Mucosa of rectum (tissue), 2 donors: ENCODE results near the gene DENND1A.

Experiments
- H3K27ac ChIP-seq, 2 donors: one replicate each; pipeline ENCODE4 v1.7.0; 2013; ENCODE audit warnings: inconsistent platforms in 2 of 2, low read depth in 2 of 2, low read length in 2 of 2
- H3K27me3 ChIP-seq, 2 donors: one replicate each; pipeline ENCODE4 v1.7.0; 2013; ENCODE audit warnings: low read length in 2 of 2; ENCODE audit not compliant: control insufficient read depth in 2 of 2, insufficient read depth in 2 of 2
- H3K36me3 ChIP-seq, 2 donors: one replicate each; pipeline ENCODE4 v1.7.0; 2013; ENCODE audit warnings: low read length in 2 of 2; ENCODE audit not compliant: control insufficient read depth in 2 of 2, insufficient read depth in 2 of 2
- H3K4me1 ChIP-seq, 2 donors: one replicate each; pipeline ENCODE4 v1.7.0; 2013; ENCODE audit warnings: low read length in 2 of 2, mild to moderate bottlenecking in 1 of 2; ENCODE audit not compliant: control insufficient read depth in 2 of 2, insufficient read depth in 2 of 2
- H3K4me3 ChIP-seq, 2 donors: one replicate each; pipeline ENCODE4 v1.7.0; 2013; ENCODE audit warnings: low read length in 2 of 2
- H3K9ac ChIP-seq, 2 donors: one replicate each; pipeline ENCODE4 v1.7.0; 2013; ENCODE audit warnings: low read length in 2 of 2, low read depth in 1 of 2, mild to moderate bottlenecking in 1 of 2
- H3K9me3 ChIP-seq, 2 donors: one replicate each; pipeline ENCODE4 v1.7.0; 2013; ENCODE audit warnings: low read length in 2 of 2; ENCODE audit not compliant: control insufficient read depth in 2 of 2
- donor health status: healthy.
- donor health status: Normal muscosa, but diverticular disease.

The DENND1A gene

DNA sequence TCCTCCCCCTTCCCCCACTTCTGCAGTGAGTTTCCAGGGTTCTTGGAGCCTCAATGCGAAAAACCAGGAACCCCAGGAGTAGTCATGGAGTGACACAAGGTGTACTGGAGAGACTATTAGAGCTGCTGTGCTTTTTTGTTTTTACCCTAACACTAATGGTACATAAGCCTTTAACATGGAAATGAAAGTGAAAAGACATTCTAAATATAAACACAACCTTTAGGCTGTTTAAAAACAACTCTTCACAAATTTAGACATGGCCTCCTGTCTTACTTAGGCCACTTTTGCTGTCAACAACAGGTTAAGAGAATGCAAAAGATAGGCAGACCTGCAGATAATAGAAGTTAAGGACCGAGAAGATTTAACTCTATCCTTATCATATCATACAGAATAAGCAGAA, 232.2 kb downstream of the DENND1A start:
- H3K27ac ChIP-seq = no peak overlapping the region
- H3K9me3 ChIP-seq = peaks cover 5 to 6% of the 10 kb centered on the region in 2 donors
- no peak overlapping the region for H3K9ac ChIP-seq
- H3K4me3 ChIP-seq = no peak overlapping the region
- H3K4me1 ChIP-seq = no peaks in the 10 kb centered on the region
- no peaks in the 10 kb centered on the region for H3K27me3 ChIP-seq
- H3K36me3 ChIP-seq = no peaks in the 10 kb centered on the region

DNA sequence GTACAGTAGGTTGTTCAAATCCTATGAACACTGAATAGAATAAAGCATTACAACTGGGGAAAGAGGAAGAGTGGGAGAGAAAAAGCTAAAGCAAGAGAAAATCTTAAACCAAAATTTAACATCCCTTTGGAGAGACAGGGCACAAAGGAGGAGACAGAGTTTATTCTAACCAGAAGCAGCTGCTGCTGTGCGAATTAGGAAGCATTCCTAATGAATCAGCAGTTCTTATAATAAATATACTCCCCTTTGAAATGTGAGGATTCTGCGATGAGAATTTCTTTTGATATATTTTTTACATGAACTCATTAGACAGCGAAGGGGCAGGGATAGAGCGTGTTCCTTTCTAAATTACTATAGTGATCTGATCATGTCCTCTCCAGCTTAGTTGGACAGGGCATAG, 233.4 kb downstream of the DENND1A start:
- H3K9me3 ChIP-seq = peaks cover 0 to 2% of the 10 kb centered on the region in 2 donors
- no peak overlapping the region for H3K9ac ChIP-seq
- no peak overlapping the region for H3K27ac ChIP-seq
- no peaks in the 10 kb centered on the region for H3K36me3 ChIP-seq
- H3K27me3 ChIP-seq = no peaks in the 10 kb centered on the region
- no peak overlapping the region for H3K4me3 ChIP-seq
- no peaks in the 10 kb centered on the region for H3K4me1 ChIP-seq

DNA sequence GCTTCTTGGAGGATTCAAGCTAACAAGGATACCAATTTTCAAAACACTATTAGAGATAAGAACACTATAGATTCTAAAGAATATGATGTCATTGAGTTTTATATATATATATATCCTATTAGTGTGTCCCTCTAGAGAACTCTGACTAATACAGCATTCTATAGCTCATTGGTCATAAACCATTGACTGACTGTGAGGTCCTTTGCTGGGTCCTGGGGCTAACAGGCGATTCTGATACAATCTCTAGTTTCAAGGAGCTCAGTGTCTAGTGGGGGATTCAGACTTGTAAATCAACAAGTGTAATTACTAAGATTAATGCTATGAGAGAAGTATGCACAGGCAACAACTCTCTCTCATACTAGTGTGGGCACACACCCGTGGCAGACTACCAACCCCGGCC, 234.5 kb downstream of the DENND1A start:
- H3K9me3 ChIP-seq = no peaks in the 10 kb centered on the region
- no peaks in the 10 kb centered on the region for H3K27me3 ChIP-seq
- no peaks in the 10 kb centered on the region for H3K36me3 ChIP-seq
- H3K9ac ChIP-seq = no peak overlapping the region
- H3K27ac ChIP-seq = no peak overlapping the region
- no peak overlapping the region for H3K4me3 ChIP-seq
- H3K4me1 ChIP-seq = no peaks in the 10 kb centered on the region

DNA sequence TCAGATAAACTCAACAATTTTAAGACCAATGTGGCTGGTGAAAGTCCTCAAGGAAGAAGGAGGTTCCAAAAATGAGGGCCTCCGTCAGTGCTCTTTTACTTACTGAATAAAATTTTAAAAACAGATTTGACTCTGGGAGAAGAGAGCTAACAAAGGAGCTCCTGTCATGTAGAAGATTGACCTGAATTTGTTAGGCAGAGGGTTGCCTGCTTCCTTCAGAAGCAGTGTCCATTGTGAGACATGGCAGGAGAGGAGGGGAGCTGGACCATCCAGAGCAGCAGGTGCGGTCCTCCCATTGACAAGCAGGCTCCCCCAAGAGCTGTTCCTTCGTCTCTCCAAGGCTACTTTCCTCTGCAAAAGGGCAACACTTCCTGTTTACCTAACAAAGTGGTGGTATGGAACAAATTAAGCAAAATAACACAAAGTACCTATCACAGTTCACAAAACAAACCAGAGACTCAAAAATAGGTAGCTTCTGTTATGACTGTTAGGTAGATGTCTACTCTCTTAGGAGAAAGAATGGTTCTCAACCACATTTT, 238.1 kb downstream of the DENND1A start:
- Histone ChIP-seq H3K4me3 (no peak overlapping the region), H3K27ac (no peak overlapping the region), H3K9me3 (no peaks in the 10 kb centered on the region), H3K9ac (no peak overlapping the region), H3K27me3 (no peaks in the 10 kb centered on the region), H3K36me3 (no peaks in the 10 kb centered on the region), H3K4me1 (peaks cover 7 to 10% of the 10 kb centered on the region in 2 donors)

DNA sequence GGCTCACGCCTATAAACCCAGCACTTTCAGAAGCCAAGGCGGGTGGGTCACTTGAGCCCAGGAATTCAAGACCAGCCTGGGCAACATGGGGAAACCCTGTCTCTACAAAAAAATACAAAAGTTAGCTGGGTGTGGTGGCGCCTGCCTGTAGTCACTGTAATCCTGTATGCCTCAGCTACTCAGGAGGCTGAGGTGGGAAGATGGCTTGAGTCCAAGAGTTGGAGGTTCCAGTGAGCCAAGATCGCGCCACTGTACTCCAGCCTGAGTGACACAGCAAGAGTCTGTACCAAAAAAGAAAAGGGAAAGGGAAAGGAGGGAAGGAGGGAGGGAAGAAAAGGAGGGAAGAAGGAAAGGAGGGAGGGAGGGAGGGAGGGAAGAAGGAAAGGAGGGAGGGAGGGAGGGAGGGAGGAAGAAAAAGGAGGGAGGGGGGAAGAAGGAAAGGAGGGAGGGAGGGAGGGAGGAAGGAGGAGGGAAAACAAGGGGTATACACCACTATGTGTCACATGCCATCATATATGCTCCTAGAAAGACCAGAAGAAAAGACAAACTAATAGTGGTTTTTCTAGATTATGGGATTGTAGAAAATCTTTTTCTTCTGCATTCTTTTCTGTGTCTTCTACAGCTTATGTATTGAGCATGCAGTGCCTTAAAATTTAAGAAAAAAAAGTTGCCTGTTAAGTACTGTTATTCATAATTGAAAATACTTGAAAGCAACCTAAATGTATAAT, 240.1 kb downstream of the DENND1A start:
- no peaks in the 10 kb centered on the region for H3K36me3 ChIP-seq
- H3K4me1 ChIP-seq = peaks cover 11 to 28% of the 10 kb centered on the region in 2 donors
- no peak overlapping the region for H3K27ac ChIP-seq
- no peaks in the 10 kb centered on the region for H3K27me3 ChIP-seq
- H3K9ac ChIP-seq = no peak overlapping the region
- no peak overlapping the region for H3K4me3 ChIP-seq
- no peaks in the 10 kb centered on the region for H3K9me3 ChIP-seq

DNA sequence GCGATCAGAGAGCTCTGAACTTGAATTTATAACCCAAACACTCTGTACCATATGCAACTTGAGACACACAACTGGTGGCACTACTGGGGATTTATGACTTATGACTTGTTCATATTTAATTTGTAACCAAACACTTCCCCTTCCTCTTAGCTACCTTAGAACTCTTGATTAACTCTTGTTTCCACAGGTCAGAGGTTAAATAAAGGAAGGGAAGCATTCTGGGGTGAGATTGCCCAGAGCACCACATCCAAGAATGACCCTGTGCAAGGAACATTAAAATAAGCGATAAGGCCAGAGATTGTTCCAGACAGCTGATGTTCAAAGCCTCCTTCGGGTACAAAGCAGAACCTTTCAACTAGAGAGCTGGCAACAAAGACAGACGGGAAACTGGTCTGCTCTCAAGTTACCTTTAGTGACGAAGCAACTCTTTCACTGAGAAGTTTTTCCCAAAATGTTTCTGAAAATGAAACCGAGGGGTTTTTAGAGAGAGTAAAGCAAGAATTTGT, 242.6 kb downstream of the DENND1A start:
- Histone ChIP-seq H3K4me1 (peaks cover 11 to 30% of the 10 kb centered on the region in 2 donors), H3K27me3 (no peaks in the 10 kb centered on the region), H3K4me3 (no peak overlapping the region), H3K36me3 (no peaks in the 10 kb centered on the region), H3K27ac (peak overlapping the region in 1 of 2 donors; percentile 27), H3K9me3 (no peaks in the 10 kb centered on the region), H3K9ac (no peak overlapping the region)

DNA sequence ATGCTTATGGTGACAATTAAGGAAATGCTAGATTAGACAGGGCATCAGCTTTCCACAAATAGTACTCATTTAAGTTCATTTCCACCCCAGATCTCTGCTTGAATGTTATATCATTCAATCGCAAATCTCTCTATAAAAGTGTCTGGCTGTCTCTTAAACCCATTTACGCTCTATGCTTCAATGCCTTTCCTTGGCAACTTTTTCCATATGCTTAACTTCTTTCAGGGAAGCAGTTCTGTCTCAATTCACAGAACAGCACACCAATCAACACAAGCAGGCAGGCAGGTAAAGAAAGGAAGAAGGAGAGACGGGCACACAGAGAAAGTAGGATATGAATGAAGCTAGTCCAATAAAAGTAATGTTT, 243.1 kb downstream of the DENND1A start:
- peak overlapping the region; percentile 13 to 27 for H3K27ac ChIP-seq
- no peaks in the 10 kb centered on the region for H3K27me3 ChIP-seq
- no peak overlapping the region for H3K9ac ChIP-seq
- no peak overlapping the region for H3K4me3 ChIP-seq
- H3K36me3 ChIP-seq = no peaks in the 10 kb centered on the region
- peaks cover 11 to 30% of the 10 kb centered on the region in 2 donors for H3K4me1 ChIP-seq
- no peaks in the 10 kb centered on the region for H3K9me3 ChIP-seq

DNA sequence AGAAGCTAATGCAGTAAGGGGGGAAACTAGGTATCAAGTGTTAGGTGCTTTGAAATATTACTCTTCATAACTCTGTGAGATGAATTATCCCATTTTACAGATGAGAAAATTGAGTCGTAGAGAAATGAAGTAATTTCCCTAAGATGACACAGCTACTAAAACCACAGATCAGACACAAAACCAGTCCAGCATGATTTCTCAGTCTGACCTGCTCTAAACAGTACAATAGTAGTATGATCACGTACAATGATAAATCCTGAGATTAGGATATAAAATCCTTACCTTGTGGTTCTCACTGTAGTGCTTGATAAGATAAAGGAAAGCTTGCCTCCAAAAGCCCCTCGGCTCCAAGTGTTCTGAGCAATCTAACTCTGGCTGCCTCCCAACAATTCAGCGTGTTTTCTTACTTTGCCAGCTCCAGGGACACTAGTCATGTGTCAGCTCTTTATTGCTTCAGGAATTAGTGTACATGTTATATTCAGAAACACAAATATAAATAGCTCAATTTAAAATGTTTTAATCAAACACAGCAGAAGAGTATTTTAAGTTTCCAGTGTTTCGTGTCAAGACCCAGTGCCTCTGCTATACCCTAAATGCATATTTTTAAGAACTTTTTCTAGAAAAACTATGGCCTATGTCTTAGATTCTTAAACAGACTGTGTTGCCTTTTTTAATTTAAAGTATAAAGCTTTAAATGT, 243.6 kb downstream of the DENND1A start:
- H3K27ac ChIP-seq = peak overlapping the region; percentile 21 to 27
- H3K27me3 ChIP-seq = no peaks in the 10 kb centered on the region
- H3K9ac ChIP-seq = no peak overlapping the region
- H3K4me1 ChIP-seq = peaks cover 11 to 30% of the 10 kb centered on the region in 2 donors
- no peaks in the 10 kb centered on the region for H3K9me3 ChIP-seq
- H3K36me3 ChIP-seq = no peaks in the 10 kb centered on the region
- no peak overlapping the region for H3K4me3 ChIP-seq

DNA sequence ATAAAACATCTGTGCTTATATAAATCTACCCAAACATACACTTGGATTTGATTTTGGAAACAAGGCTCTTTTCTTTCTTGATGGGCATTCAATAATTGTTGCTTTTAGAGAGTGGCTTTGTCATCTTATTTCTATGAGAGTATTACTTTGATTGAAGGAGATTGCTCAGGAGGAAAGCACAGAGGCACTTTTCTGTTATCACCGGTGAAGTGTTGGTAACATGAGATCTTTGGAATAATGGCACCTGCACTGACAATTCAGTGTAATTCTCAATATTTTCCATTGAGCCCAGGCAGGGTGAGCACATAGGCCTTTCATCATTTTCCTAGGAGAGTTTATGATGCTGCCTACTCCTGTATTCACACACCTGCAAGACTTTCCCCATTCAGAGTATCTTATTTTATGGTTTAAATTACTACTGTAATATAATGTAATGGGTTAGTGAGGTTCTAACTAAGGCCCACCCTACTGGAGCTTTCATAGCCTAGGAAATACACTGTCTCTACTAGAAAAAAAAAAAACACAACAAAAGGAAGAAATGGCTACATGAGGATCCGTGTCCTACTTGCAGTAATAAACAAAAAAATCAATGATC, 244.3 kb downstream of the DENND1A start:
- no peaks in the 10 kb centered on the region for H3K36me3 ChIP-seq
- H3K9ac ChIP-seq = no peak overlapping the region
- H3K4me1 ChIP-seq = peaks cover 11 to 30% of the 10 kb centered on the region in 2 donors
- no peak overlapping the region for H3K4me3 ChIP-seq
- no peaks in the 10 kb centered on the region for H3K9me3 ChIP-seq
- no peaks in the 10 kb centered on the region for H3K27me3 ChIP-seq
- peak overlapping the region; percentile 21 to 27 for H3K27ac ChIP-seq
